ENCODE results near the gene PLCB1.

Gene PLCB1

GRCh38 chr20:8326899-8327298 is 194.8 kb downstream of the PLCB1 start:
- Histone ChIP-seq H3K9me3 (no peaks in the 10 kb centered on the region), H3K4me3 (no peak overlapping the region), H3K4me1 (no peaks in the 10 kb centered on the region), H3K27ac (no peak overlapping the region), H3K36me3 (no peaks in the 10 kb centered on the region), H3K27me3 (no peaks in the 10 kb centered on the region)
- DNase-seq = no peak
- intact Hi-C loops (cut with DNase I; ENCODE audit: low total_unique reads) = no loop called here
- TF ChIP-seq, protein P1, sequence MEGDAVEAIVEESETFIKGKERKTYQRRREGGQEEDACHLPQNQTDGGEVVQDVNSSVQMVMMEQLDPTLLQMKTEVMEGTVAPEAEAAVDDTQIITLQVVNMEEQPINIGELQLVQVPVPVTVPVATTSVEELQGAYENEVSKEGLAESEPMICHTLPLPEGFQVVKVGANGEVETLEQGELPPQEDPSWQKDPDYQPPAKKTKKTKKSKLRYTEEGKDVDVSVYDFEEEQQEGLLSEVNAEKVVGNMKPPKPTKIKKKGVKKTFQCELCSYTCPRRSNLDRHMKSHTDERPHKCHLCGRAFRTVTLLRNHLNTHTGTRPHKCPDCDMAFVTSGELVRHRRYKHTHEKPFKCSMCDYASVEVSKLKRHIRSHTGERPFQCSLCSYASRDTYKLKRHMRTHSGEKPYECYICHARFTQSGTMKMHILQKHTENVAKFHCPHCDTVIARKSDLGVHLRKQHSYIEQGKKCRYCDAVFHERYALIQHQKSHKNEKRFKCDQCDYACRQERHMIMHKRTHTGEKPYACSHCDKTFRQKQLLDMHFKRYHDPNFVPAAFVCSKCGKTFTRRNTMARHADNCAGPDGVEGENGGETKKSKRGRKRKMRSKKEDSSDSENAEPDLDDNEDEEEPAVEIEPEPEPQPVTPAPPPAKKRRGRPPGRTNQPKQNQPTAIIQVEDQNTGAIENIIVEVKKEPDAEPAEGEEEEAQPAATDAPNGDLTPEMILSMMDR (IDR thresholded peaks at IDR 0.05) = no peak

- intact Hi-C loops (cut with DNase I; ENCODE audit: low total_unique reads) = no loop called here
Measured at GRCh38 chr20:8328189-8328588, 196.1 kb downstream of the PLCB1 start.

DNA sequence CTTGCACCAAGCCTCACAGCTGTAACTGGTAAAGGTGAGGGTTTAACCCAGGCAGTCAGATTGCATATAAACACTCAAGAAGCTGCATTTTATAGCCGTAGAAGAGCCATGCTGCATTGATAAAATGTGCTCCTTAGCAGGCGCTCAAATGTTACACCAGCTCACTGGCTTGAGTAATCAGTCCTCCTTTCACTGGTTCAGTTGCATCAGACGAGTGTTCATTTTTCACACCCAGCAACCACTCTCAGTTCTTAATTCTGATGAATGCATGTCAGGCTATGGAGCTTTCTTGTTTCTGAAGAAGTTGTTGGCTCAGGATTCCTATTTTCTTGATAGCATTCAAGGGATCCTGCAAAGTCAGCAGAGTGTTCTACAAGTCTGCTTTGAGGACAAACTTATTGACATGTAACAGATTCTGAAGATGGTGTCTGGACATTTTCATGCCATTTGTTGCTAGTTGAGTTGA is 198.3 kb downstream of the PLCB1 start:
- intact Hi-C loops (cut with DNase I; ENCODE audit: low total_unique reads) = no loop called here
- DNase-seq = no peak
- Histone ChIP-seq H3K9me3 (no peaks in the 10 kb centered on the region), H3K27me3 (no peaks in the 10 kb centered on the region), H3K36me3 (no peaks in the 10 kb centered on the region), H3K27ac (no peak overlapping the region), H3K4me3 (no peak overlapping the region), H3K4me1 (no peaks in the 10 kb centered on the region)
- TF ChIP-seq, protein P1 (IDR thresholded peaks at IDR 0.05) = no peak

More at GRCh38 chr20:8328189-8328588, 196.1 kb downstream of the PLCB1 start:
- Histone ChIP-seq H3K4me3 (no peak overlapping the region), H3K9me3 (no peaks in the 10 kb centered on the region), H3K27ac (no peak overlapping the region), H3K36me3 (no peaks in the 10 kb centered on the region), H3K27me3 (no peaks in the 10 kb centered on the region), H3K4me1 (no peaks in the 10 kb centered on the region)
- DNase-seq = no peak
- TF ChIP-seq, protein P1 (IDR thresholded peaks at IDR 0.05) = no peak

DNA sequence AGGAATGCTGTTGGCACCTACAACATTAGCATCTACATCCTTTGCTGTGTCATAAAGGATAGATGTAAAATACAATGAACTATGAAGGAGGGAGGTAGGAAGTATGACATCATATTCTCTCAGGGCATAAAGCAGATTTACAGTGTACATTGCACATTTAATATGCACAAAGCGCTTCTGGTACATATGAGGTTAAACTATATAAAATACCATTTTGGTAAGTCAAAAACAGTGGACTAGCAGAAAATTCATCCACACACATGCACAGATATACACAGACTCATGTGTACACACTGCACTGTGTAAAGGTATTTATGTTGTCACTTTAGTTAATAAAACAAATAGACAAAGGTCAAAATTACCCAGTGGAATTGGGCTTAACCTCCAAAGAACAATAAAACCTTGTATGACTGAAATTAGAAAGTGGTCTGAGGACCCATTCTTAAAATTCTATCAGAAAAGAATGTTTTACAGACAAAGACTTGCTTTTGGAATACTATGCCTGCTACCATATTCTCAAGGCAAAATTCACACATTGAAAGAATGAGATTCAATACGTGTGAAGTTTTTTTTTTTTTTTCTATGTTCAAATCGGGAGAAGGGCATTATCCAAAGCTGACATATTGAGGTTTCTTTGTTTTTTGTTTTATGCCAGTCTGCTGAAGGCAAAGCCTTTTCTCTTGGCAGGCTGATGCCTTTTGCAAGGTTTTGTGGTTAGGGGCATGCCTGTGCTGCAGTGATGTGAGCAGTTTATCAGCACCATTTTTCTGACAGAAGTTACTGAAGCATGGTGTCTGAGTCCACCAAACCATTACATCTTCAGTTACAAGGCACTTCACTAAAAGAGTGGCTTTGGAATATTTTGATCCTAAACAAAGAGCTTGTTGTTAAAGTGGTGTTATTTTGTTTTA is 199.0 kb downstream of the PLCB1 start:
- Histone ChIP-seq H3K4me1 (no peaks in the 10 kb centered on the region), H3K9me3 (no peaks in the 10 kb centered on the region), H3K27me3 (no peaks in the 10 kb centered on the region), H3K36me3 (no peaks in the 10 kb centered on the region), H3K27ac (no peak overlapping the region), H3K4me3 (no peak overlapping the region)
- intact Hi-C loops (cut with DNase I; ENCODE audit: low total_unique reads) = no loop called here
- DNase-seq = no peak
- TF ChIP-seq, protein P1 (IDR thresholded peaks at IDR 0.05) = no peak

- no peak overlapping the region for H3K27ac ChIP-seq
Measured at GRCh38 chr20:8331740-8332412, 199.8 kb downstream of the PLCB1 start.

More at GRCh38 chr20:8331740-8332412, 199.8 kb downstream of the PLCB1 start:
- DNase-seq = no peak
- H3K4me1 ChIP-seq = no peaks in the 10 kb centered on the region
- no peaks in the 10 kb centered on the region for H3K36me3 ChIP-seq
- no peak overlapping the region for H3K4me3 ChIP-seq
- no peaks in the 10 kb centered on the region for H3K27me3 ChIP-seq
- H3K9me3 ChIP-seq = no peaks in the 10 kb centered on the region
- intact Hi-C loops (cut with DNase I; ENCODE audit: low total_unique reads) = no loop called here
- TF ChIP-seq, protein P1 (IDR thresholded peaks at IDR 0.05) = no peak
